Tongue (tissue), 2 donors: Measurements from ENCODE around the gene HS3ST3A1. TPM values are rescaled to one million over a fixed set of nuclear protein-coding genes. Genes with fewer than 3 reads are reported as not detected.

ENCODE experiments used
- DNase-seq: peaks from one replicate; pipeline ENCODE4 v3.0.0-alpha.2; 2015
- total RNA-seq: library from RNA; depleted of rRNA; stranded (reverse); fragments of >200 nt; gene quantifications from one replicate; pipeline ENCODE4 v1.2.3, GENCODE V29; 2014

The HS3ST3A1 gene
- not detected for total RNA-seq

DNA sequence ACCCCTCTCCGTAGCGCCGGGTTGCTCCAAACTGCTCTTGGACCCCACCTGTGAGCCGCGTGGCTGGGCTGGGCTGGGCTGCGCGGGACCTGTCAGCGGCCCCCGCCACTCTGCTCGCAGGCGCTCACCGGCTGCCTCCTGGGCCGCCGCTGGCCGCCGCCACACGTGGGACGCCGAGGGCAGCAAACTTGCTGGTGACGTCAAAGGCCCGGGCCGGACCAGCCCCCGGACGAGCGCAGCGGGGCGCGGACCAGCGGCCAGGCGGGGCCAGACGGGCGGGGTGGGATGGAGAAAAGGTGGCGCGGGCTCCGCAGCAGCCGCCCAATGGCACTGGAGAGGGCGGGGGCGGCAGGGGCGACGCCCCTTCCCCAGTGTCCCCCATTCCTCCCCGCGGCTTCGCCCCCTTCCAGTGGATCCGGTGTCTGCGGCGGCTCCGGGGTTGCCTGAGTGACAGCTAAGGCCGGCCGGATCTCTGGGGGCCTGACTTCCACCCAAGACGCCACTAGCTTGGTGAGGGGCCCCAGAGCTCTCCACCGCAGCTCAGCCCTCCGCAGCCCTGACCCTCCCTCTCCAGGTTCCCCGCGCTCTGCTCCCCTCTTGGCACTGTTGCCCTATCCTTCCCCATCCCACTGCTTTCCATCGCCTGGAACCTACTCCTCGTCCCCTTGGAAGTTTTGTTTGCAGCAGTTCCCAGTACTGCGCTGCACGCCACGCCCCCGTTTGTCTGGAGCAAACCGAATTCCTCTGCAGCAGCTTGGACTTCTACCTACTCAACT lies at the start of gene HS3ST3A1:
Gene HS3ST3A1 (minus strand): TSS at position 154 of the 776 bp plus-strand sequence. CDS start 800 bp downstream, outside the sequence.
- peak; percentile 82 for DNase-seq

- DNase-seq: peak; percentile 4
Measured at GRCh38 chr17:13650096-13650675, 48.5 kb upstream of the HS3ST3A1 start.

- peak; percentile 43 for DNase-seq
Measured at GRCh38 chr17:13647543-13648021, 45.9 kb upstream of the HS3ST3A1 start.

GRCh38 chr17:13646969-13647542 lies 45.3 kb upstream of the HS3ST3A1 start:
- no peak for DNase-seq

DNA sequence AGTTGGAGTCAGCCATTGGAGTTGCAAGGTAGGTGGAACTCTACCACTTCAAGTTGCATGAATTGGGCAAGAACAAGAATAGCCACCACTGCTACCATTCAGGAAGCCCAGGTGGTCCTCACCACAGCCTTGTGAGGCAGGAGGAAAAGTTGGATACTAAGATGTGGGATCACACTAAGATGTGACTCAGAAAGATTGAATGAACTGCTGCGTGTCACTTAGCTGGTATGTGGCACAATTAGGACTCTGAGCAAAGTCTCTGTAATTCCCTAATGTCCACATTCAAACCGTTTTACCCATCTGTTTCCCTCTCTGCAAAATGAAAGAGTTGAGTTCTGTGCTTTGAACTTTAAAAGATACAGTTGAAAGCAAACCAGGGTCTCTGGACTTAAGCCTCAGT lies 44.7 kb upstream of the HS3ST3A1 start:
- no peak for DNase-seq

GRCh38 chr17:13643180-13643579 lies 41.5 kb upstream of the HS3ST3A1 start:
- DNase-seq: no peak

DNA sequence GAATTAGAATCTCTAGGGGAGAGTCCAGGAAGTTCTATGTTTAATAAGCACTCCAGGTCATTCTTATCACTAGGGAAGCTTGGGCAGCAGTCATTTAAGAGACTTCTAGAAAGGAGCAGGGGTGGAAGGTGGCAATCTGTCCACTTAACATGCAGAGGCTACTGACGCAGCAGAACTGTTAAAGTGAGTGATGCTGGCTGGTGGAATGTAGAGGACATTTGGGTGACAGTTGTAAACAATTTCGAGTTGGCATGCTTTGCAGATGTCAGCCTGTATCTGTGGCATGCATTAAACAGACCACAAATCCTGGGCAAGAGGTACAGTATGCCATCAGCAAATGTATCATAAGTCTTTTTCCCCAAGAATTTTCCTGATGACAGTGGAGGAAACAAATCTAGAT lies 40.5 kb upstream of the HS3ST3A1 start:
- DNase-seq: no peak

DNA sequence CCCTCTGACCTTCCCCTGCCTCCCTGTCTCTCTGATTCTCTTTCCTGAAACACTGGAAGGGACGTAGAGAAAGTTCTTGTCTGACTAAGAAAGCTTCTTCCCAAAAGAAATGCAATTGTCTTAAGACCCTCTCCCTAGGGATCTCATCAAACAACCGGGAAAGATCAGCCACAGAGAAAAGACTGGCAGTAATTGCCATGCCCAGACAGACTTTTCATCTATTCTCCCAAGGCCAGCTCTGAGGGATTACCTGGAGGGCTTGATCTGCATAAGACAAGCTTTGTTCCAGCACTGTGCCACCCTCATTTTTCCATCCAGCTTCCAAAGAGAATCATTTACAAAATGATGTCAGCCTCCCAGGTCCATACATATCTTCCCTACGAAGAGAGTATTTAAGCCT lies 38.8 kb upstream of the HS3ST3A1 start:
- DNase-seq: no peak

DNA sequence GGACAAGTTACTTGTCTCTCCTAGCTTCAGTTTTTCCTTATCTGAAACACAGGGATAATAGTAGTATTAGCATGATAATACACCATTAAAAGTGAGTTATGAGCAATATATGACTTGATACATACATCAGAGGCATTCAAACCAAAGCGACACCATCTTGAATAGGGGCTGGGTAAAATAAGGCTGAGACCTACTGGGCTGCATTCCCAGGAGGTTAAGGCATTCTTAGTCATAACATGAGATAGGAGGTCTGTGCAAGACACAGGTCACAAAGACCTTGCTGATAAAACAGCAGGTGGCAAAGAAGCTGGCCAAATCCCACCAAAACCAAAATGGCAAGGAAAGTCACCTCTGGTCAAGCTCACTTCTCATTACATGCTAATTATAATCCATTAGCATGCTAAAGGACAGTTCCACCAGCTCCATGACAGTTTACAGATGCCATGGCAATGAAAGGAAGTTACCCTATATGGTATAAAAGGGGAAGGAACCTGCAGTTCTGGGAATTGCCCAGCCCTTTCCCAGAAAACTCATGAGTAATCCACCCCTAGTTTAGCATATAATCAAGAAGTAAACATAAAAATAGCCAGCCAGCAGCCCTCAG lies 37.2 kb upstream of the HS3ST3A1 start:
- DNase-seq: no peak

- no peak for DNase-seq
Measured at GRCh38 chr17:13636951-13637350, 35.2 kb upstream of the HS3ST3A1 start.

GRCh38 chr17:13635951-13636350 lies 34.2 kb upstream of the HS3ST3A1 start:
- DNase-seq: no peak

DNA sequence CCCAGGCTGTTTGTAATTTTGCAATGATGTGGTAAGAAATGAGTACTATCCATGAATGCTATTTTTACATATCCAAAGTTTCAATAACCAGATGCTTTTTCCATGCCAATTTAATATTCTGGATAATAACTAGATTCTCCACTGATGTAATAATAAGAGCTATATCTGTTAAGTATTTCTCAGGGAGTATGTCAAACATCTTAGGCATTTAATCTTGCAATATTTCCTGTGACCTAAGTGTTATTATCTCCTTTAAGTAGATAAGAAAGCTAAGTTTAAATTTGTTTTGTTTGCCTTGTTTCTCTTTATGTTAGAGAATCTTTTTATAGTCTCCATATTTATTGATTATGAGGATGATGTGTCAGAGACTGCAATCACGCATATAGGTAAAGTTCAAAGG lies 32.3 kb upstream of the HS3ST3A1 start:
- no peak for DNase-seq

DNA sequence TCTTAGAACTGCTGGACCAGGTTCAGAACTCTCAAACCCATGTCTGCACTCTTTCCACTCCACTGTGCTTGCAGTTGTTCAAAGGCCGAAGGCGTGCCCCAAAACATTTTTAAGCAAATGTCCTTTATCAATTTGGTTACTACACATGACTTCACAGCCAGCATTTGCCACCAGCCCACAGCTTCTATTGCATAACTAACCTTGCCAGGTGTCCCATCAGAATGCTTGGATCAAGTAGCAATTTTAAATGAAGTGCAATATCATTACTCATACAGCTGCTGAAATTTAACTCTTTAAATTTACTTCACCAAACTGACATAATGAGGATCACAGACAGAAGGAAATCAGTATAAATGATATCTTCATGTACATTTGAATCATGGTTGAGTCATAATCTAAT lies 29.8 kb upstream of the HS3ST3A1 start:
- DNase-seq: no peak

DNA sequence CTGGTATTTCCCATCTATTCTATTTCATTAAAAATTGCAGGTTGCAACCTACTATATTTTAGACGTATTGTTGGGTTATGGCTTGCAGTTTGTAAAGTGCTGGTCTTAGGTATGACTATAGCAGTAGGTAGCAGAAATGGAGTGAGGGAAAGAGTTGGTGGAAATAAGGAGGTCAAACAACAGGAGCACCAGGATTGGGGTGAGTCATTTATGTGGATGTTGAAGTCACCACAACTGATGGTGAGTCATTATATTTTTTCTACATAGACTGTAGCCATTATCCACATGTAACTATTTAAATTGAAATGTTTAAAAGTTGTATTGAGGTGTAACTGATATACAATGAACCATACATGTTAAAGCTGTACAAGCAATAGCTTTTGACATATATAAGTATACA lies 25.0 kb upstream of the HS3ST3A1 start:
- no peak for DNase-seq

DNA sequence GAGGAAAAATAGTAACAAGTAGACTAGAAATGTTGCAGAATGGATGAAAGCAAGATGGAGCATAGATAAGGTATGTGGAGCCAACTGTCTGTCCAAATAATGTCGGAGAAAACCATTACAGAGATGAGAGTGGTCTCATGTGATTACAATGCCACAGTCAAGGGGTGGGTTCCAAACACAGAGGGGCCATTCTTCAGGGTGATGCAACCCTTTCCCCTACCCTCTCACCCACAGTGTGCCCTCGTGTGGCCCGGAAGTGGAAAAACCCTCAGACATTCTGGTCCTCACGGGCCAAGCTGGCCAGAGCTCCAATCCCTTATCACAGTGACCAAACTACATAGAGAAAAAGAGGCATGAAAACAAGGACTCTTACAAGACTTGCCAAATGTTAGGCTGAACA lies 17.7 kb upstream of the HS3ST3A1 start:
- no peak for DNase-seq

DNA sequence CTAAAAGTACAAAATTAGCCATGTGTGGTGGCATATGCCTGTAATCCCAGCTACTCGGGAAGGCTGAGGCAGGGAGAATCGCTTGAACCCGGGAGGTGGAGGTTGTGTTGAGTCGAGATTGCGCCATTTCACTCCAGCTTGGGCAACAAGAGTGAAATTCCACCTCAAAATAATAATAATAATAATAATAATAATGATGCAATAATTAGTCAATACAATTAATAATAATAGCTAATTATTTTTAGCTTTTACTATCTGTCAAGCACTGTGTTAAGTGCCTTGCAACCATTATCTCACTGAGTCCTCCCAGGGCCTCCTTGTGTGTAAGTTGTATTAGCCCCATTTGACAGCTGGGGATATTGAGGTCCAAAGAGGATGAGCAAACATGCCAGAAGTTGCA lies 14.3 kb upstream of the HS3ST3A1 start:
- no peak for DNase-seq

DNA sequence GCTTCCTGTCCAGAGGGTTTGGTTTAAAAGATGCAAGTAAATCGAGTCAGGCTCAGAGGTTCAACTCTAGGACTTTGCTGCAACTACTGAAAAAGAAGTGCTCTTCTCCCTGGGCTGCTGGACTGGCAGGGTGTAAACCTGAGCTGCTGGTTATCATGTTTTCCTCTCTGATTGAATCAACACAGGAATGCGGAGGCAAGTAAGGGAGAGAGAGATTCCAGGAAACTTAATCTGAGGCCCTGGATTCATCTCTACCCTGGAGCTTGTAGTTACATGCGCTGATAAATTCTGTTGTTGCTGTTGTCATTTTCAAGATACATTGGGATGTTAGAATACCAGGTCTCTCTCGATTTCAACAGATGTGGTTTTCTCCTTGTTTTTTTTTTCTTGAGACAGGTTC lies 8.2 kb upstream of the HS3ST3A1 start:
- DNase-seq: no peak

- DNase-seq: no peak
Measured at GRCh38 chr17:13601322-13601775, 380 bp downstream of the HS3ST3A1 start.

DNA sequence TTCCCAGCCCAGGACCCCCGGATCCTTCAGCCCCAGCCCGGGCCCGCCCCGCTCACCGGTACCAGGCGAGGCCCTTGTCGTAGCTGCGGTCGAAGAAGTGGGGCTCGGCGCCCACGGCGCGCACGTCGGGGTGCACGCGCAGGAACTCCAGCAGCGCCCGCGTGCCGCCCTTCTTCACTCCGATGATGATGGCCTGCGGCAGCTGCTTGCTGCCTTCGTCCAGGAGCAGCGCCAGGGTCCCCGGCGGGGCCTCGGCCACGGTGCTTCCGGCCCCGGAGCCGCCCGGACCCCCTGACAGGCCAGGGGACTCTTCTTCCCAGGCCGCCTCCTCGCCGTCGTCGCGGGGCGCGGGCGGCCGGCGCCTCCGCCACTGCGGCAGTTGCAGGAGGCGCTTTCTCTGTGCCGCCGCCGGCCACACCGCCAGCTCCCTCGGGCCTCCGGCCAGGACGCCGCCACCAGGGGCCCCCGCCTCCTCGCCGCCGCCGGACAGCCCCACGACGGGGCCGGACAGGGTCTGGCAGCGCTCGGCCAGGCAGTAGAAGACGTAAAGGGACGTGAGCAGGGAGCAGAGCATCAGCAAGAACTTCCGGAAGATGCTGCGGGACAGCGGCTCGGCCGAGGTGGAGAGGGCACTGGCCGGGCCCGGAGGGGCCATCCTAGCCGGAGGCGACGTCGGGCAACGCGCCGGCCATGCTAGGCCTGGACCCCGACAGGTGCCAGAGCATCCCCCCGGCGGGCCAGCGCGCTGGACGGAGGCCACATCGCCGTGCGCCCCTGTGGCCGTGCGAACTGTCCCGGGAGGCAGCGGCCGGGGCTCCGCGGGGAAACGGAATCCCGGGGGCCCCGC lies 1.0 kb downstream of the HS3ST3A1 start:
- DNase-seq: peak; percentile 14

DNA sequence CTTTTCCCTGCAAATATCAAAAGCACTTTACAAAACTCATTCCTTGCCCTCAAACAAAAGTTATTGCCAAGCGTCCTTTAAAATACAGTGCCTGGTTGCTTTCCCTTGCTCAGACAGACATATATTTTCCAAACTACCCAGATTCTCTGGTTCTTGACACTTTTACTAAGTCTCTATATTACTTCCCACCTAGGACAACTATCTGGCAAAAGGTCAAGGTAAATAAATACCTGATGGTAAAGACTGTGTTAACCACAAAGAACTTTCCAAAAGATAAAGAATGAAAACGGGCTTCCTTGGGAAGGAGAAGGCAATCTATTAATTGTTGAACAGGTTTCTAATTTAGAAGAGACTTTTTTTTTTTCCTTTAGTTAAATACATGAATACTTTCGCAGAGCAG lies 1.9 kb downstream of the HS3ST3A1 start:
- peak; percentile 11 for DNase-seq

GRCh38 chr17:13599168-13599577 lies 2.6 kb downstream of the HS3ST3A1 start:
- no peak for DNase-seq
